Fibroblast of lung (primary cell): ENCODE measurements around the gene NUP210L. TPM values are rescaled to one million over a fixed set of nuclear protein-coding genes. Genes with fewer than 3 reads are reported as not detected.

Source experiments
- DNase-seq, 2 donors: peaks; one replicate each; pipeline versions ENCODE4 v3.0.0 to v3.0.0-alpha.2; 2010; ENCODE audit warnings: low read depth in 2 of 2
- H2AFZ ChIP-seq: 2 replicates; pipeline ENCODE4 v1.5.1; 2012; ENCODE audit warnings: low read length, control low read depth, inconsistent platforms
- H3K27ac ChIP-seq: 2 replicates; pipeline ENCODE4 v1.5.1; 2011; ENCODE audit warnings: low read length, control low read depth; ENCODE audit not compliant: insufficient read depth
- H3K27me3 ChIP-seq: 2 replicates; pipeline ENCODE4 v1.5.1; 2011; ENCODE audit warnings: mild to moderate bottlenecking, low read length; ENCODE audit not compliant: control insufficient read depth, insufficient read depth
- H3K36me3 ChIP-seq: 2 replicates; pipeline ENCODE4 v1.5.1; 2011; ENCODE audit warnings: low read length; ENCODE audit not compliant: control insufficient read depth, insufficient read depth
- H3K4me1 ChIP-seq: 2 replicates; pipeline ENCODE4 v1.5.1; 2011; ENCODE audit warnings: low read length; ENCODE audit not compliant: control insufficient read depth, insufficient read depth; ENCODE audit errors: extremely low read depth
- H3K4me2 ChIP-seq: 2 replicates; pipeline ENCODE4 v1.5.1; 2011; ENCODE audit warnings: low read length, control low read depth; ENCODE audit not compliant: insufficient read depth; ENCODE audit errors: extremely low read depth
- H3K4me3 ChIP-seq, 4 experiments: fragments of 200-600 bp in 1 of 4; sonication (generic) in 1 of 4; replicated peaks in 1 of 4; 2 replicates each; pipeline ENCODE4 v1.5.1; 2011 to 2016; ENCODE audit warnings: low read length in 4 of 4, low read depth in 3 of 4, mild to moderate bottlenecking in 3 of 4, control low read depth in 2 of 4, inconsistent platforms in 1 of 4, mixed read lengths in 1 of 4; ENCODE audit not compliant: insufficient read depth in 1 of 4; ENCODE audit errors: control extremely low read depth in 1 of 4
- H3K79me2 ChIP-seq: 2 replicates; pipeline ENCODE4 v1.5.1; 2012; ENCODE audit warnings: mild to moderate bottlenecking, low read length, inconsistent platforms; ENCODE audit not compliant: control insufficient read depth, insufficient read depth
- H3K9ac ChIP-seq: 2 replicates; pipeline ENCODE4 v1.5.1; 2011; ENCODE audit warnings: mild to moderate bottlenecking, low read length, control low read depth; ENCODE audit not compliant: insufficient read depth
- H3K9me3 ChIP-seq: 2 replicates; pipeline ENCODE4 v1.5.1; 2012; ENCODE audit warnings: low read depth, low read length; ENCODE audit not compliant: control insufficient read depth, insufficient read depth
- H4K20me1 ChIP-seq: 2 replicates; pipeline ENCODE4 v1.5.1; 2011; ENCODE audit warnings: low read length; ENCODE audit not compliant: control insufficient read depth, insufficient read depth; ENCODE audit errors: extremely low read depth
- CTCF ChIP-seq, 2 donors: IDR thresholded peaks in 1 of 2; conservative IDR thresholded peaks in 1 of 2; 1 replicate in 1 of 2; 2 replicates in 1 of 2; pipeline ENCODE4 v1.5.1; 2011 to 2012; ENCODE audit warnings: low read length in 2 of 2, control low read depth in 1 of 2, inconsistent platforms in 1 of 2, low read depth in 1 of 2, mild to moderate bottlenecking in 1 of 2
- EZH2 ChIP-seq: IDR thresholded peaks from 2 replicates; pipeline ENCODE4 v1.5.1; 2012; ENCODE audit warnings: low read length, control low read depth, mild to moderate bottlenecking; ENCODE audit errors: missing control alignments
- polyA plus RNA-seq, 2 donors: library from polyadenylated mRNA; depleted of rRNA in 1 of 2; stranded (reverse) in 1 of 2; unstranded in 1 of 2; fragments of >200 nt; gene quantifications; 2 replicates each; pipeline ENCODE4 v1.2.1, GENCODE V29; 2011 to 2012; ENCODE audit warnings: missing spikeins in 1 of 2
- total RNA-seq: library from RNA; depleted of rRNA; stranded (reverse); fragments of >200 nt; gene quantifications from 2 replicates; pipeline ENCODE4 v1.2.1, GENCODE V29; 2014

Gene NUP210L
- total and polyA plus RNA-seq, 2 donors (not counting 1 experiment from before 2014, with no cell fraction given), result 0.08 to 0.17 TPM

GRCh38 chr1:154193821-154194220 is 38.9 kb upstream of the NUP210L start:
- no peaks in the 10 kb centered on the region for H3K79me2 ChIP-seq
- H3K36me3 ChIP-seq, result no peaks in the 10 kb centered on the region
- no peak for DNase-seq
- no peak overlapping the region for H3K9ac ChIP-seq
- no peaks in the 10 kb centered on the region for H3K4me1 ChIP-seq
- H3K9me3 ChIP-seq, result no peaks in the 10 kb centered on the region
- H4K20me1 ChIP-seq, result no peaks in the 10 kb centered on the region
- H3K4me2 ChIP-seq, result no peak overlapping the region
- H3K27me3 ChIP-seq, result peaks cover 28% of the 10 kb centered on the region
- H2AFZ ChIP-seq, result no peak overlapping the region
- H3K27ac ChIP-seq, result no peak overlapping the region
- no peak overlapping the region for H3K4me3 ChIP-seq
- TF ChIP-seq EZH2 (no peak), CTCF (conservative IDR thresholded peaks at IDR 0.05 in 1 of 2, IDR thresholded peaks at IDR 0.05 in 1 of 2; ENCODE audit: low read depth in 1 of 2, low read length in 2 of 2) (no peak)

GRCh38 chr1:154192476-154192875 is 37.6 kb upstream of the NUP210L start:
- no peaks in the 10 kb centered on the region for H3K4me1 ChIP-seq
- no peaks in the 10 kb centered on the region for H3K36me3 ChIP-seq
- H3K27ac ChIP-seq, result no peak overlapping the region
- no peak overlapping the region for H2AFZ ChIP-seq
- no peaks in the 10 kb centered on the region for H4K20me1 ChIP-seq
- H3K4me2 ChIP-seq, result no peak overlapping the region
- no peaks in the 10 kb centered on the region for H3K79me2 ChIP-seq
- no peak overlapping the region for H3K9ac ChIP-seq
- peaks cover 28% of the 10 kb centered on the region for H3K27me3 ChIP-seq
- TF ChIP-seq EZH2 (no peak), CTCF (conservative IDR thresholded peaks at IDR 0.05 in 1 of 2, IDR thresholded peaks at IDR 0.05 in 1 of 2; ENCODE audit: low read depth in 1 of 2, low read length in 2 of 2) (no peak)
- H3K9me3 ChIP-seq, result no peaks in the 10 kb centered on the region
- no peak for DNase-seq
- H3K4me3 ChIP-seq, result no peak overlapping the region

GRCh38 chr1:154191990-154192461 is 37.2 kb upstream of the NUP210L start, which contains the start of gene TPM3:
Gene TPM3, minus strand, starts transcription at chr1:154192100. Its CDS starts 82 bp downstream, at chr1:154192018.
- no peaks in the 10 kb centered on the region for H3K9me3 ChIP-seq
- no peak within 1 kb of the TSS for H3K27ac ChIP-seq
- H2AFZ ChIP-seq, result no peak within 1 kb of the TSS
- H3K79me2 ChIP-seq, result no peaks in the 10 kb centered on the region
- H3K9ac ChIP-seq, result no peak within 1 kb of the TSS
- no peaks in the 10 kb centered on the region for H3K36me3 ChIP-seq
- H3K4me2 ChIP-seq, result no peak within 1 kb of the TSS
- TF ChIP-seq EZH2, result no peak
- TF ChIP-seq CTCF (conservative IDR thresholded peaks at IDR 0.05 in 1 of 2, IDR thresholded peaks at IDR 0.05 in 1 of 2; ENCODE audit: low read depth in 1 of 2, low read length in 2 of 2), result no peak
- H4K20me1 ChIP-seq, result no peaks in the 10 kb centered on the region
- no peak for DNase-seq
- peaks cover 28% of the 10 kb centered on the region for H3K27me3 ChIP-seq
- H3K4me3 ChIP-seq, result no peak within 1 kb of the TSS
- no peaks in the 10 kb centered on the region for H3K4me1 ChIP-seq
